Tibial nerve (tissue), 4 donors: ENCODE data around the gene ZFYVE26. TPM values are rescaled to one million over a fixed set of nuclear protein-coding genes. Genes with fewer than 3 reads are reported as not detected.

Source experiments
- DNase-seq, 2 donors: peaks; one replicate each; pipeline ENCODE4 v3.0.0-alpha.2; 2019; ENCODE audit warnings: low spot score in 2 of 2
- H3K27ac ChIP-seq, 4 donors: fragments of 200-600 bp; sonication (generic) in 3 of 4; one replicate each; pipeline ENCODE4 v1.5.1; 2017 to 2019; ENCODE audit warnings: mild to moderate bottlenecking in 1 of 4
- H3K27me3 ChIP-seq, 2 donors: fragments of 200-600 bp; sonication (generic) in 1 of 2; one replicate each; pipeline versions ENCODE4 v1.5.1 to v1.6.0; 2017 to 2019
- H3K36me3 ChIP-seq, 3 donors: fragments of 200-600 bp; sonication (generic); one replicate each; pipeline ENCODE4 v1.5.1; 2018 to 2019
- H3K4me1 ChIP-seq, 4 donors: fragments of 200-600 bp; sonication (generic) in 3 of 4; one replicate each; pipeline ENCODE4 v1.5.1; 2017 to 2019
- H3K4me3 ChIP-seq, 4 donors: fragments of 200-600 bp; sonication (generic) in 3 of 4; one replicate each; pipeline ENCODE4 v1.5.1; 2017 to 2019; ENCODE audit warnings: mild to moderate bottlenecking in 1 of 4, moderate library complexity in 1 of 4
- H3K9me3 ChIP-seq, 4 donors: fragments of 200-600 bp; sonication (generic) in 3 of 4; one replicate each; pipeline ENCODE4 v1.5.1; 2017 to 2019
- CTCF ChIP-seq, 5 experiments: fragments of 200-600 bp in 3 of 5; fragments of 450-650 bp in 2 of 5; sonication (generic) in 3 of 5; IDR thresholded peaks; one replicate each; pipeline ENCODE4 v1.5.1; 2016 to 2019; ENCODE audit warnings: antibody characterized with exemption in 5 of 5, mild to moderate bottlenecking in 3 of 5, moderate library complexity in 2 of 5
- EP300 ChIP-seq, 2 donors: sonication (generic); formaldehyde crosslinking; IDR thresholded peaks; one replicate each; pipeline ENCODE4 v1.6.1; 2017; ENCODE audit warnings: antibody characterized with exemption in 2 of 2, mild to moderate bottlenecking in 1 of 2
- POLR2A ChIP-seq, 2 donors: fragments of 450-650 bp; IDR thresholded peaks; one replicate each; pipeline ENCODE4 v1.6.1; 2017; ENCODE audit warnings: antibody characterized with exemption in 2 of 2, mild to moderate bottlenecking in 2 of 2, moderate library complexity in 2 of 2
- WGBS, 2 donors: methylation state at CpG; one replicate each; pipeline ENCODE4 v1.1.5; 2018; 5-methylcytosine and 5-hydroxymethylcytosine counted together
- total RNA-seq, 4 donors: library from RNA; depleted of rRNA; stranded (reverse); fragments of >200 nt; gene quantifications; one replicate each; pipeline ENCODE4 v1.1.0, GENCODE V29; 2016

Gene ZFYVE26
- total RNA-seq, 4 donors from 2014 or later = 22.4 to 74.4 (median 36.3) TPM

- H3K4me1 ChIP-seq = no peaks in the 10 kb centered on the region
- no peak overlapping the region for H3K27ac ChIP-seq
- H3K27me3 ChIP-seq = no peaks in the 10 kb centered on the region
- H3K4me3 ChIP-seq = no peak overlapping the region
- no peaks in the 10 kb centered on the region for H3K9me3 ChIP-seq
- 92% methylated on average over 5 of the region's 5 CpGs for WGBS, 2 donors
- no peak for DNase-seq
- no peak for TF ChIP-seq POLR2A (IDR thresholded peaks at IDR 0.05)
- no peak for TF ChIP-seq CTCF (IDR thresholded peaks at IDR 0.05)
- no peak for TF ChIP-seq EP300 (IDR thresholded peaks at IDR 0.05)
- H3K36me3 ChIP-seq = peaks cover 0 to 100% (median 17%) of the 10 kb centered on the region in 3 donors
These were observed 51.1 kb downstream of the ZFYVE26 start for GRCh38 chr14:67765192-67765834.

GRCh38 chr14:67764496-67764895 is 51.9 kb downstream of the ZFYVE26 start:
- Histone ChIP-seq H3K4me3 (no peak overlapping the region), H3K4me1 (no peaks in the 10 kb centered on the region), H3K9me3 (no peaks in the 10 kb centered on the region), H3K27me3 (no peaks in the 10 kb centered on the region), H3K27ac (no peak overlapping the region), H3K36me3 (peaks cover 0 to 100% (median 17%) of the 10 kb centered on the region in 3 donors)
- no peak for DNase-seq
- WGBS, 2 donors = 83 to 92% methylated on average over 4 of the region's 4 CpGs
- TF ChIP-seq CTCF (IDR thresholded peaks at IDR 0.05) = no peak
- no peak for TF ChIP-seq POLR2A (IDR thresholded peaks at IDR 0.05)
- TF ChIP-seq EP300 (IDR thresholded peaks at IDR 0.05) = no peak

GRCh38 chr14:67763158-67763822 is 53.1 kb downstream of the ZFYVE26 start:
- 87 to 88% methylated on average over 4 of the region's 4 CpGs for WGBS, 2 donors
- H3K9me3 ChIP-seq = no peaks in the 10 kb centered on the region

GRCh38 chr14:67762051-67762450 is 54.3 kb downstream of the ZFYVE26 start:
- Histone ChIP-seq H3K4me3 (no peak overlapping the region), H3K36me3 (peaks cover 0 to 97% (median 17%) of the 10 kb centered on the region in 3 donors), H3K27ac (no peak overlapping the region), H3K27me3 (no peaks in the 10 kb centered on the region), H3K4me1 (no peaks in the 10 kb centered on the region), H3K9me3 (no peaks in the 10 kb centered on the region)
- TF ChIP-seq EP300 (IDR thresholded peaks at IDR 0.05) (no peak), POLR2A (IDR thresholded peaks at IDR 0.05) (no peak), CTCF (IDR thresholded peaks at IDR 0.05) (no peak)
- WGBS, 2 donors = 73 to 86% methylated on average over 5 of the region's 5 CpGs
- DNase-seq = no peak

More at GRCh38 chr14:67763158-67763822, 53.1 kb downstream of the ZFYVE26 start:
- Histone ChIP-seq H3K36me3 (peaks cover 0 to 99% (median 17%) of the 10 kb centered on the region in 3 donors), H3K27ac (no peak overlapping the region), H3K27me3 (no peaks in the 10 kb centered on the region), H3K4me3 (no peak overlapping the region), H3K4me1 (no peaks in the 10 kb centered on the region)
- no peak for TF ChIP-seq CTCF (IDR thresholded peaks at IDR 0.05)
- no peak for TF ChIP-seq POLR2A (IDR thresholded peaks at IDR 0.05)
- no peak for TF ChIP-seq EP300 (IDR thresholded peaks at IDR 0.05)
- no peak for DNase-seq

GRCh38 chr14:67759916-67760315 is 56.5 kb downstream of the ZFYVE26 start:
- no peak for DNase-seq
- Histone ChIP-seq H3K4me3 (no peak overlapping the region), H3K4me1 (no peaks in the 10 kb centered on the region), H3K36me3 (peaks cover 0 to 95% (median 17%) of the 10 kb centered on the region in 3 donors), H3K27ac (no peak overlapping the region), H3K27me3 (no peaks in the 10 kb centered on the region), H3K9me3 (no peaks in the 10 kb centered on the region)
- TF ChIP-seq POLR2A (IDR thresholded peaks at IDR 0.05) (no peak), EP300 (IDR thresholded peaks at IDR 0.05) (no peak), CTCF (IDR thresholded peaks at IDR 0.05) (no peak)
- 90 to 95% methylated on average over 2 of the region's 2 CpGs for WGBS, 2 donors
